ENCODE results near the gene PGPEP1.

The PGPEP1 gene

GRCh38 chr19:18340190-18340989 lies at the start of gene PGPEP1:
PGPEP1 (plus strand) TSS chr19:18340598; CDS start chr19:18340682, 84 bp downstream.
- H3K4me3 ChIP-seq (ENCODE audit: low read depth, low read length), result peak within 1 kb of the TSS; percentile 63

GRCh38 chr19:18291019-18291524 lies 49.3 kb upstream of the PGPEP1 start:
- peak overlapping the region; percentile 30 for H3K4me3 ChIP-seq (ENCODE audit: low read depth, low read length)

GRCh38 chr19:18291590-18292461 lies 48.6 kb upstream of the PGPEP1 start:
- peak overlapping the region; percentile 73 for H3K4me3 ChIP-seq (ENCODE audit: low read depth, low read length)

- peak overlapping the region; percentile 73 for H3K4me3 ChIP-seq (ENCODE audit: low read depth, low read length)
Observed at GRCh38 chr19:18292462-18292809, 48.0 kb upstream of the PGPEP1 start.

GRCh38 chr19:18292810-18293641 lies 47.4 kb upstream of the PGPEP1 start:
- H3K4me3 ChIP-seq (ENCODE audit: low read depth, low read length), result peak overlapping the region; percentile 73

GRCh38 chr19:18293642-18294466 lies 46.5 kb upstream of the PGPEP1 start:
- no peak overlapping the region for H3K4me3 ChIP-seq (ENCODE audit: low read depth, low read length)

GRCh38 chr19:18294467-18294864 lies 45.9 kb upstream of the PGPEP1 start:
- H3K4me3 ChIP-seq (ENCODE audit: low read depth, low read length), result no peak overlapping the region

- no peak overlapping the region for H3K4me3 ChIP-seq (ENCODE audit: low read depth, low read length)
Observed at GRCh38 chr19:18295034-18295451, 45.4 kb upstream of the PGPEP1 start.

- no peak overlapping the region for H3K4me3 ChIP-seq (ENCODE audit: low read depth, low read length)
Observed at GRCh38 chr19:18297308-18297707, 43.1 kb upstream of the PGPEP1 start.

- no peak overlapping the region for H3K4me3 ChIP-seq (ENCODE audit: low read depth, low read length)
Observed at GRCh38 chr19:18298601-18299000, 41.8 kb upstream of the PGPEP1 start.

- no peak overlapping the region for H3K4me3 ChIP-seq (ENCODE audit: low read depth, low read length)
Observed at GRCh38 chr19:18299654-18300053, 40.7 kb upstream of the PGPEP1 start.

GRCh38 chr19:18300930-18301717 lies 39.3 kb upstream of the PGPEP1 start:
- no peak overlapping the region for H3K4me3 ChIP-seq (ENCODE audit: low read depth, low read length)

GRCh38 chr19:18301718-18302111 lies 38.7 kb upstream of the PGPEP1 start:
- H3K4me3 ChIP-seq (ENCODE audit: low read depth, low read length), result no peak overlapping the region

GRCh38 chr19:18304208-18304457 lies 36.3 kb upstream of the PGPEP1 start:
- H3K4me3 ChIP-seq (ENCODE audit: low read depth, low read length), result no peak overlapping the region

- no peak overlapping the region for H3K4me3 ChIP-seq (ENCODE audit: low read depth, low read length)
Observed at GRCh38 chr19:18304458-18305310, 35.7 kb upstream of the PGPEP1 start.

GRCh38 chr19:18306209-18306887 lies 34.0 kb upstream of the PGPEP1 start:
- H3K4me3 ChIP-seq (ENCODE audit: low read depth, low read length), result no peak overlapping the region

GRCh38 chr19:18306888-18307260 lies 33.5 kb upstream of the PGPEP1 start:
- H3K4me3 ChIP-seq (ENCODE audit: low read depth, low read length), result no peak overlapping the region

GRCh38 chr19:18307271-18307681 lies 33.1 kb upstream of the PGPEP1 start:
- H3K4me3 ChIP-seq (ENCODE audit: low read depth, low read length), result no peak overlapping the region

All from iPS-11a (cell line).